H1 (cell line): ENCODE measurements around the gene DCTD. TPM values are rescaled to one million over a fixed set of nuclear protein-coding genes. Genes with fewer than 3 reads are reported as not detected.

Experiments
- CTCF ChIA-PET: fragments of 300-600 bp; sonication (Branson Sonifier 250); formaldehyde crosslinking; loops from one replicate; lab custom pipeline; 2021; ENCODE audit not compliant: partially characterized antibody; lab: Charles Lee
- POLR2A ChIA-PET: fragments of 300-600 bp; sonication (Branson Sonifier 250); formaldehyde crosslinking; loops from one replicate; lab custom pipeline; 2021; ENCODE audit warnings: inconsistent platforms; ENCODE audit not compliant: partially characterized antibody; lab: Charles Lee
- DNase-seq, 2 experiments: peaks; one replicate each; pipeline versions ENCODE4 v3.0.0 to v3.0.0-alpha.2; 2010 to 2022; ENCODE audit warnings: low spot score in 2 of 2, low read depth in 1 of 2, mixed read lengths in 1 of 2
- FAIRE-seq: peaks from 2 replicates; lab custom pipeline; 2011; peaks lifted over from hg19 to GRCh38; lab: Jason Lieb, UNC
- H2AFZ ChIP-seq: 2 replicates; pipeline ENCODE4 v1.8.1; 2012; ENCODE audit warnings: low read length, inconsistent platforms
- H2AK5ac ChIP-seq: 2 replicates; pipeline ENCODE4 v1.6.1; 2013; ENCODE audit warnings: low read depth, low read length
- H2BK120ac ChIP-seq: replicated peaks from 2 replicates; pipeline ENCODE3; 2013; ENCODE audit warnings: low read depth, low read length, inconsistent platforms
- H2BK12ac ChIP-seq: 2 replicates; pipeline ENCODE4 v1.6.1; 2013; ENCODE audit warnings: low read depth, low read length
- H2BK15ac ChIP-seq: 2 replicates; pipeline ENCODE4 v1.6.1; 2013; ENCODE audit warnings: low read length
- H2BK20ac ChIP-seq: 2 replicates; pipeline ENCODE4 v1.6.1; 2013; ENCODE audit warnings: low read length
- H2BK5ac ChIP-seq: 2 replicates; pipeline ENCODE4 v1.6.1; 2013; ENCODE audit warnings: low read depth, low read length
- H3K14ac ChIP-seq: 2 replicates; pipeline ENCODE4 v1.6.1; 2013; ENCODE audit warnings: inconsistent platforms; ENCODE audit not compliant: insufficient read length
- H3K18ac ChIP-seq: 2 replicates; pipeline ENCODE4 v1.6.1; 2013; ENCODE audit warnings: low read length; ENCODE audit errors: extremely low read depth
- H3K23ac ChIP-seq: 2 replicates; pipeline ENCODE4 v1.6.1; 2013; ENCODE audit warnings: inconsistent platforms; ENCODE audit not compliant: insufficient read length
- H3K23me2 ChIP-seq: 2 replicates; pipeline ENCODE4 v1.6.1; 2013; ENCODE audit warnings: low read depth, low read length
- H3K27ac ChIP-seq: 2 replicates; pipeline ENCODE4 v1.6.1; 2011; ENCODE audit warnings: low read depth, low read length, inconsistent platforms
- H3K27me3 ChIP-seq, 4 experiments: replicated peaks in 1 of 4; 1 replicate in 1 of 4; 2 replicates in 3 of 4; pipeline versions ENCODE4 v1.6.1 to v1.8.1; 2011 to 2013; ENCODE audit warnings: low read length in 3 of 4, mild to moderate bottlenecking in 3 of 4, inconsistent platforms in 2 of 4, mixed read lengths in 2 of 4, moderate library complexity in 1 of 4; ENCODE audit not compliant: control insufficient read depth in 3 of 4, insufficient read depth in 3 of 4; ENCODE audit errors: extremely low read depth in 1 of 4
- H3K36me3 ChIP-seq, 4 experiments: 2 replicates each; pipeline versions ENCODE4 v1.6.1 to v1.8.1; 2011 to 2013; ENCODE audit warnings: mild to moderate bottlenecking in 4 of 4, low read length in 3 of 4, moderate library complexity in 2 of 4, control low read depth in 1 of 4, inconsistent platforms in 1 of 4; ENCODE audit not compliant: insufficient read depth in 4 of 4, control insufficient read depth in 2 of 4
- H3K4ac ChIP-seq: replicated peaks from 2 replicates; pipeline ENCODE3; 2013; ENCODE audit warnings: low read length, low read depth, mixed read lengths, inconsistent platforms; ENCODE audit not compliant: insufficient read length
- H3K4me1 ChIP-seq, 4 experiments: replicated peaks in 1 of 4; 1 replicate in 1 of 4; 2 replicates in 3 of 4; pipeline versions ENCODE4 v1.6.1 to v1.8.1; 2011 to 2013; ENCODE audit warnings: low read length in 3 of 4, inconsistent platforms in 2 of 4, mixed read lengths in 1 of 4; ENCODE audit not compliant: insufficient read depth in 4 of 4, control insufficient read depth in 3 of 4
- H3K4me2 ChIP-seq, 2 experiments: 2 replicates each; pipeline versions ENCODE4 v1.6.1 to v1.8.1; 2011 to 2013; ENCODE audit warnings: low read depth in 2 of 2, low read length in 2 of 2, control low read depth in 1 of 2, inconsistent platforms in 1 of 2, mild to moderate bottlenecking in 1 of 2; ENCODE audit not compliant: insufficient read depth in 1 of 2
- H3K4me3 ChIP-seq, 4 experiments: fragments of 200-600, 300-600 bp in 1 of 4; sonication (generic), shearing (Covaris generic), sonication (Bioruptor Twin) in 1 of 4; 2 replicates each; pipeline versions ENCODE4 v1.5.1 to v1.8.1; 2011 to 2016; ENCODE audit warnings: low read length in 4 of 4, low read depth in 3 of 4, control low read depth in 2 of 4, inconsistent platforms in 2 of 4, mild to moderate bottlenecking in 2 of 4, mixed read lengths in 1 of 4, moderate library complexity in 1 of 4; ENCODE audit not compliant: insufficient read depth in 2 of 4; ENCODE audit errors: extremely low read depth in 1 of 4
- H3K56ac ChIP-seq: replicated peaks from 2 replicates; pipeline ENCODE3; 2013; ENCODE audit warnings: low read depth, mild to moderate bottlenecking, mixed read lengths, low read length, inconsistent platforms; ENCODE audit not compliant: insufficient read length
- H3K79me1 ChIP-seq: 2 replicates; pipeline ENCODE4 v1.6.1; 2013; ENCODE audit warnings: low read depth, low read length, control low read depth
- H3K79me2 ChIP-seq, 2 experiments: 2 replicates each; pipeline versions ENCODE4 v1.6.1 to v1.8.1; 2012 to 2013; ENCODE audit warnings: low read length in 2 of 2, mild to moderate bottlenecking in 2 of 2, inconsistent platforms in 1 of 2; ENCODE audit not compliant: insufficient read depth in 2 of 2, control insufficient read depth in 1 of 2
- H3K9ac ChIP-seq, 4 experiments: replicated peaks in 1 of 4; 1 replicate in 1 of 4; 2 replicates in 3 of 4; pipeline versions ENCODE4 v1.6.1 to v1.8.1; 2011 to 2013; ENCODE audit warnings: low read depth in 3 of 4, low read length in 3 of 4, control low read depth in 2 of 4, mild to moderate bottlenecking in 2 of 4, moderate library complexity in 2 of 4, inconsistent platforms in 1 of 4; ENCODE audit errors: extremely low read depth in 1 of 4
- H3K9me3 ChIP-seq, 2 experiments: 2 replicates each; pipeline versions ENCODE4 v1.6.1 to v1.8.1; 2012 to 2013; ENCODE audit warnings: mild to moderate bottlenecking in 2 of 2, moderate library complexity in 2 of 2, control low read depth in 1 of 2, inconsistent platforms in 1 of 2, low read depth in 1 of 2, low read length in 1 of 2, mixed read lengths in 1 of 2; ENCODE audit not compliant: insufficient read depth in 2 of 2
- H4K20me1 ChIP-seq, 2 experiments: replicated peaks in 1 of 2; 2 replicates each; pipeline versions ENCODE3 to v1.8.1; 2011 to 2013; ENCODE audit warnings: inconsistent platforms in 2 of 2, low read length in 2 of 2, mild to moderate bottlenecking in 1 of 2; ENCODE audit not compliant: insufficient read depth in 2 of 2, control insufficient read depth in 1 of 2
- H4K5ac ChIP-seq: 2 replicates; pipeline ENCODE4 v1.6.1; 2013; ENCODE audit warnings: low read length, low read depth, mixed read lengths, inconsistent platforms; ENCODE audit not compliant: insufficient read length
- H4K8ac ChIP-seq: 2 replicates; pipeline ENCODE4 v1.8.0; 2013; ENCODE audit warnings: mild to moderate bottlenecking, moderate library complexity, low read length, inconsistent platforms; ENCODE audit not compliant: insufficient read depth; ENCODE audit errors: extremely low read depth
- H4K91ac ChIP-seq: replicated peaks from 2 replicates; pipeline ENCODE3; 2013; ENCODE audit warnings: low read length, mixed read lengths, inconsistent platforms; ENCODE audit not compliant: insufficient read length
- BRCA1 ChIP-seq: IDR thresholded peaks from 2 replicates; pipeline ENCODE4 v1.6.1; 2012; ENCODE audit warnings: low read depth, low read length, improper control_type of control experiment
- RFX5 ChIP-seq: IDR thresholded peaks from 2 replicates; pipeline ENCODE4 v1.6.1; 2011; ENCODE audit warnings: low read depth, low read length, improper control_type of control experiment, borderline replicate concordance
- SIRT6 ChIP-seq: IDR thresholded peaks from one replicate; pipeline ENCODE4 v1.7.1; 2012; ENCODE audit warnings: low read length, inconsistent platforms
- TAF7 ChIP-seq: optimal IDR thresholded peaks from 2 replicates; pipeline ENCODE3; 2011; ENCODE audit warnings: low read depth, mild to moderate bottlenecking, inconsistent platforms, low read length, moderate library complexity, borderline replicate concordance
- WGBS, 2 experiments: shearing (Covaris generic) in 1 of 2; methylation state at CpG; one replicate each; pipeline versions ENCODE4 v1.1.6 to v1.1.7; 2013 to 2015; ENCODE audit warnings: low lambda C conversion rate in 2 of 2, mixed read lengths in 2 of 2, inconsistent platforms in 1 of 2, low coverage in 1 of 2, missing lambda C conversion rate in 1 of 2; ENCODE audit not compliant: insufficient replicate concordance in 2 of 2, insufficient coverage in 1 of 2, insufficient read length in 1 of 2; ENCODE audit errors: extremely low coverage in 1 of 2, missing lambda C conversion rate in 1 of 2; 5-methylcytosine and 5-hydroxymethylcytosine counted together
- polyA plus RNA-seq, 7 experiments: library from polyadenylated mRNA; depleted of rRNA in 3 of 7; stranded (reverse) in 5 of 7; unstranded in 2 of 7; fragments of >200 nt in 5 of 7; fragments of 200-250 nt in 2 of 7; gene quantifications; 1 replicate in 5 of 7; 2 replicates in 1 of 7; 4 replicates in 1 of 7; pipeline versions ENCODE4 v1.2.1 to v1.2.3, GENCODE V29; 2011 to 2013; ENCODE audit warnings: missing spikeins in 2 of 7, mixed read lengths in 2 of 7
- total RNA-seq: library from RNA; stranded (reverse); fragmentation: NEBNext Ultra II Directional; extraction: Animal tissue kit (Norgen Biotek cat#: 25700); gene quantifications from 2 replicates; pipeline ENCODE4 v1.2.1, GENCODE V29; 2021
- TF ChIP-seq, protein P1 (sequence below), 3 experiments: IDR thresholded peaks; 1 replicate in 2 of 3; 2 replicates in 1 of 3; pipeline versions ENCODE4 v1.5.1 to v1.6.1; 2011; ENCODE audit warnings: low read length in 3 of 3, mild to moderate bottlenecking in 3 of 3, inconsistent platforms in 2 of 3, low read depth in 1 of 3, moderate library complexity in 1 of 3; ENCODE audit not compliant: insufficient read depth in 1 of 3; ENCODE audit errors: control extremely low read depth in 1 of 3

The DCTD gene
- total and polyA plus RNA-seq, 2 of the 8 experiments (the other 6 are each of a cell fraction or from before 2014, with no cell fraction given) = 60.2 to 69.5 TPM

DNA sequence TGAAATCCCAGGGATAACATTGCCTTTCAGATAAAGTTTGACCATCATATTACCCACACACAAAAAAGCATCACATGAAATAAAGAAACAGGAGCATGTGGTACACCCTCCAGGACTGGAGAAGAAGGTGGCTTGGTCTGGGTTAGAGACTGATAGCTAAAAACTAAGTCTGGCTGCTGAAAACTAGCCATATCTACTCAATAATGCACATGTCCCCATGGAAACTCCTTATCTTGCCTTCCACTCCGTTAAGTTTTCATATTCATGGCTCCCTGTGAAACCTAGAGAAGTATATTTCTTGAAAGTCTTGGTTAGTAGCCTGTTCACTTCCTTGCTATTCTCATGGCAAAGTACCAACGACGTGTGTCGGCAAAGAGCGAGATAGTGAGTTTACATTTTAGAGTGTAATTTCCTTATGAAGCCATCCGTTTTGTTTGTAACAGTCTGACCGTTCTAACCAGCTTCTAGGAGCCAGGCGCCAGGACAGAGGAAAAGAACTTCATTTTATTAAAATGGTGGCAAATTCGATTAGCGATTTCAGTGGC is 6.7 kb upstream of the DCTD start:
- no peak overlapping the region for H3K4ac ChIP-seq
- H3K27ac ChIP-seq = no peak overlapping the region
- POLR2A ChIA-PET = interaction anchor here (1.9 kb wide), 1 partner anchor 11 kb away, joined by 6 read pairs; no protein-coding TSS in a partner anchor
- no peak overlapping the region for H2BK120ac ChIP-seq
- no peaks in the 10 kb centered on the region for H3K79me2 ChIP-seq
- TF ChIP-seq TAF7 (no peak), RFX5 (no peak), BRCA1 (no peak), SIRT6 (no peak)
- TF ChIP-seq, protein P1, sequence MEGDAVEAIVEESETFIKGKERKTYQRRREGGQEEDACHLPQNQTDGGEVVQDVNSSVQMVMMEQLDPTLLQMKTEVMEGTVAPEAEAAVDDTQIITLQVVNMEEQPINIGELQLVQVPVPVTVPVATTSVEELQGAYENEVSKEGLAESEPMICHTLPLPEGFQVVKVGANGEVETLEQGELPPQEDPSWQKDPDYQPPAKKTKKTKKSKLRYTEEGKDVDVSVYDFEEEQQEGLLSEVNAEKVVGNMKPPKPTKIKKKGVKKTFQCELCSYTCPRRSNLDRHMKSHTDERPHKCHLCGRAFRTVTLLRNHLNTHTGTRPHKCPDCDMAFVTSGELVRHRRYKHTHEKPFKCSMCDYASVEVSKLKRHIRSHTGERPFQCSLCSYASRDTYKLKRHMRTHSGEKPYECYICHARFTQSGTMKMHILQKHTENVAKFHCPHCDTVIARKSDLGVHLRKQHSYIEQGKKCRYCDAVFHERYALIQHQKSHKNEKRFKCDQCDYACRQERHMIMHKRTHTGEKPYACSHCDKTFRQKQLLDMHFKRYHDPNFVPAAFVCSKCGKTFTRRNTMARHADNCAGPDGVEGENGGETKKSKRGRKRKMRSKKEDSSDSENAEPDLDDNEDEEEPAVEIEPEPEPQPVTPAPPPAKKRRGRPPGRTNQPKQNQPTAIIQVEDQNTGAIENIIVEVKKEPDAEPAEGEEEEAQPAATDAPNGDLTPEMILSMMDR (IDR thresholded peaks at IDR 0.05; ENCODE audit: control extremely low read depth in 1 of 3, insufficient read depth in 1 of 3, low read depth in 1 of 3, low read length in 3 of 3) = no peak
- H2AK5ac ChIP-seq = no peak overlapping the region
- no peak overlapping the region for H4K91ac ChIP-seq
- FAIRE-seq = no peak
- no peak overlapping the region for H4K5ac ChIP-seq
- H3K23me2 ChIP-seq = no peaks in the 10 kb centered on the region
- H3K56ac ChIP-seq = no peak overlapping the region
- WGBS, 2 experiments = 89% methylated on average over 10 of the region's 10 CpGs; no CpG with 5 or more reads in 1 of the 2 experiments
- H3K9me3 ChIP-seq = no peaks in the 10 kb centered on the region
- H3K79me1 ChIP-seq = no peaks in the 10 kb centered on the region
- H2BK20ac ChIP-seq = no peak overlapping the region
- no peak overlapping the region for H3K4me3 ChIP-seq
- DNase-seq = no peak
- no peak overlapping the region for H2BK5ac ChIP-seq
- H2BK15ac ChIP-seq = no peak overlapping the region
- H3K14ac ChIP-seq = no peak overlapping the region
- no peak overlapping the region for H3K9ac ChIP-seq
- H3K4me1 ChIP-seq = no peaks in the 10 kb centered on the region; a peak in 1 of 7 replicates
- H3K23ac ChIP-seq = no peak overlapping the region
- no peak overlapping the region for H4K8ac ChIP-seq
- H3K18ac ChIP-seq = no peak overlapping the region
- H2AFZ ChIP-seq = no peak overlapping the region
- peaks cover 0 to 2% (median 0%) of the 10 kb centered on the region in 4 experiments; a peak in 2 of 7 replicates for H3K27me3 ChIP-seq
- CTCF ChIA-PET = interaction anchor here (1.1 to 6.7 kb wide), 13 partner anchors 10 to 338 kb away, joined by 3 to 74 read pairs (median 4); no protein-coding TSS in a partner anchor
- H2BK12ac ChIP-seq = no peak overlapping the region
- H3K4me2 ChIP-seq = no peak overlapping the region
- no peaks in the 10 kb centered on the region for H4K20me1 ChIP-seq
- H3K36me3 ChIP-seq = no peaks in the 10 kb centered on the region
